Activated CD8-positive, alpha-beta memory T cell treated with anti-CD3 and anti-CD28 coated beads, Interleukin-2, amount 50 U/mL, for 4 hours (primary cell): Measurements from ENCODE around the gene ALS2.
"Not testable (repeated sequence)": the region's sequence is repeated elsewhere in the genome, so short reads cannot be mapped to it uniquely, and the experiment has no call there.

Experiments
- DNase-seq: peaks from one replicate; pipeline ENCODE4 v3.0.0-alpha.2; 2020

Gene ALS2

DNA sequence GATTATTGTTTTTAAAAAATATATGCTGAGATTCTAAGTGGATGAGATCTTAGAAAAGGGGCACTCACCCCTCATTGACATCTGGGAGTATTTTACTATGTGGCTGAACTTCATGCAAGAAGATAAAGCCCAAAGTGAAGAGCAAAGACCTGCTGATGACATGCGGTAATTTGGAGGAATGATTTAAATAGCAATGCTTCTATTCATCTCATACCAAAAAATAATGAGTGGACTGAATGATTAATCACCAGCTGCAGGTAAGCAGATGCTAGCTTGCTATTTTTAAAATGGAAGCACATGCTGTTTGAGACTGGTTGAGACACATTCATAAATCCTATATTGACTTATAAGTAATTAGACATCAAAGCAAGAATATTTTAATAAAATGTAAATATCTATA is 12.9 kb upstream of the ALS2 start:
- DNase-seq: no peak

- no peak for DNase-seq
These were observed 10.3 kb upstream of the ALS2 start for GRCh38 chr2:201790989-201791388.

GRCh38 chr2:201790291-201790690 is 9.6 kb upstream of the ALS2 start:
- no peak for DNase-seq

GRCh38 chr2:201789395-201789794 is 8.7 kb upstream of the ALS2 start:
- DNase-seq: no peak

- no peak for DNase-seq
These were observed 7.6 kb upstream of the ALS2 start for GRCh38 chr2:201788371-201788770.

- DNase-seq: no peak
These were observed 5.7 kb upstream of the ALS2 start for GRCh38 chr2:201786471-201786870.

DNA sequence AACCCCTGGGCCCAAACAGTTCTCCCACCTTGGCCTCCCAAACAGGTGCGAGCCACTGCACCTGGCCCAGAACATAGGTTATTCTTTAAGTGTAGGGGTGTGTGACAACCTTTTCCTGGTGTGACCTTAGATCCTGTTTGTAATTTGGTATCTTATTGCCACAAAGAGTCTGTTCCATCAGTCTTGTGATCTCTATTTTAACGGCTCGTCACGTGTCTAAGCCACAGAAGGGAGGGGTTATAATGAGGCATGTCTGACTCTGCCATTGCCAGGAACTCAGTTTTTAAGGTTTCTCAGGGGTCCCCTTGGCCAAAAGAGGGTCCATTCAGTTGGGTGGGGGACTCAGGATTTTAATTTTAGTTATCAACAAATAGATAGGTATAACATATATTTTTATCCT is 4.4 kb upstream of the ALS2 start:
- DNase-seq: no peak

DNA sequence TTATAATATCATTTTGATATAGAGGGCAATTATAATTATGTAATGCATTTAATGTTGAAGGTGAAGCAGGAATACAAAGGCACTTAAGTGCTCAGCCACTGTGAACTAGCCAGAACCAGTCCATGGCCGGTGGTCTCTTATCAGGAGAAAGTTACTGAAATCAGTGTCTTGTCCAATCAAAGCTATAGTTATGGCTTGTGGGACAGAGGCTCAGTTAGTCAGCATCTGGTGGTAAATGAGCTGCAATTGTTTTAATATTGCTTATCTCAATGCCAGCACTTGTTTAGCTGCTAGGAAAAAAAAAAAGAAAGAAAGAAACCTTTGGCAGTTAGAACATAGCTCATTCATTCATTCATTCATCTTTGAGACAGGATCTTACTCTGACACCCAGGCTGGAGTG is 3.8 kb upstream of the ALS2 start:
- no peak for DNase-seq

DNA sequence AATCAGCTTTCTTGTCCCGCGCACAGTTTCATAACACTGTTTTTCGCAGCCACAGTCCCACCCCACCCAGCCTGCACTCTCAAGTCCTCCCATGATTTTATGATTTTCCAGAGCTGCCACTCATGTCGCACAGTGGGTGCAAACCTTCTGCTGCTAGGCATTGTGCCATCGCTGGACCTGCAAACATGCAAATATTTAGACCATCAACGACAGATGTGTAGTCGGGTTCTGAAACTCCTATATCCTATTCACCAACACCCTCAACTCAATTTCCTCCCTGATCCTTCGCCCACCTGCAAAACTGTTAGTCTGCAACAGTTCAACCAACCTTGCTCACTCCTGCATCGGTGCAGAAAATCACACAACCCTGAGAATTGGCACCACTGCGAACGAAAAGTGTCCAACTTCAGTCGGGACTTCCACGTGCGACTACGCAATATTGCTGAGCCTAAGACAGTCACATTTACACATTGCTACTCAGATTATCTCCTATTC is 871 bp upstream of the ALS2 start:
- no peak for DNase-seq

- no peak for DNase-seq
These were observed 646 bp downstream of the ALS2 start for GRCh38 chr2:201779901-201780673.

DNA sequence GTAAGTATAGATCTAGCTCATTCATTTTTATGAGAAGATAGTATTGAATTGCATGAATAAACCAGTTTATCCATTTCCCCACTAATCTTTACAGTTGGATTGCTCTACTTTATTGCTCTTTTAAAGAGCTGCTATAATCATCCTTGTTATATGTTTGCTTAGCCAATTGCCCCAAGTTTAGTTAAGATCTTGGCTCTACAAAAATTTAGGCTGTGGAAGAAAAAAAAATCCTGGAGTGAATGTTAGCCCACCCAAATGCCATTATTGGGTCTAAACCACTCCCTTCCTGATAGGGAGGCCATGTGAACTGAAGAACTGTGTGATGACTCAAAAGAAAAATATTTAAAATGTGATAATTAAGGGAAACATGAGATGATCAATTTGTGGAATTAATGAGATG is 2.9 kb downstream of the ALS2 start:
- DNase-seq: no peak

- no peak for DNase-seq
These were observed 3.7 kb downstream of the ALS2 start for GRCh38 chr2:201777043-201777442.

DNA sequence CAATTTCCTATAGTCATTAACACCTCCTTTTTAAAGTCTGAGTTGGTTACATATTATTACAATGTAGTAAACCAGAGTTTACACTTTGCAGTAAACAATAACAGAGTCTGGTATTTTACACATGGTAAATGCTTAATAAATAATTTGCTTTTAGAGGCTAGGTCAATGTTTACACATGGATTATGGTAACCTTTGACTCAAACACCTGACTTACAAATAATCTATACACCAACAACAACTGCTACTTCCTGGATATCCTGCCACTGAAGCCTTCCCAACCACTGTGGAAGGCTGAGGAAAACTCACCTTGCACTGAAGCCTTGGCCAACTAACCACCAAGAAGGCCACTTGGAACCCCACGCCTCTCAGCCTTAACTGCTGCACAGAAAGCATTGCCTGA is 5.4 kb downstream of the ALS2 start:
- DNase-seq: no peak

DNA sequence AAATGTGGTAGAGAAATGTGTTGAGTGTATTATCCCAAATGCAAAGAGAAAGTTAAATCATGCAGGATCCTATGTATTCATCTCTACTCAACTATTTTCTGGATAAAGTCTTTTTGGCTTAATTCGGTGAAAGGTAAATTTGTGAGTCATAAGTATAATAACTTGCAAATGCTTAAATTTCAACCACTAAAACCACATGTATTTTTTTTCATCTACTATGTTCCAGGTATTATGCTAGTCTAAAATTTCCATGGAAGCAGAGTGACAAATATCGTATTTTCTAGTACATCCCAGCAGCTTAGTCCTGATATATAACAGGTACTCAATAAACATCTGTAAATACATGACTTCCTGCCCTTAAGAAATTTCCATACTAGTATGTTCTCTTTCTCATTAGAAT is 6.2 kb downstream of the ALS2 start:
- DNase-seq: no peak

GRCh38 chr2:201773990-201774389 is 6.7 kb downstream of the ALS2 start:
- no peak for DNase-seq

DNA sequence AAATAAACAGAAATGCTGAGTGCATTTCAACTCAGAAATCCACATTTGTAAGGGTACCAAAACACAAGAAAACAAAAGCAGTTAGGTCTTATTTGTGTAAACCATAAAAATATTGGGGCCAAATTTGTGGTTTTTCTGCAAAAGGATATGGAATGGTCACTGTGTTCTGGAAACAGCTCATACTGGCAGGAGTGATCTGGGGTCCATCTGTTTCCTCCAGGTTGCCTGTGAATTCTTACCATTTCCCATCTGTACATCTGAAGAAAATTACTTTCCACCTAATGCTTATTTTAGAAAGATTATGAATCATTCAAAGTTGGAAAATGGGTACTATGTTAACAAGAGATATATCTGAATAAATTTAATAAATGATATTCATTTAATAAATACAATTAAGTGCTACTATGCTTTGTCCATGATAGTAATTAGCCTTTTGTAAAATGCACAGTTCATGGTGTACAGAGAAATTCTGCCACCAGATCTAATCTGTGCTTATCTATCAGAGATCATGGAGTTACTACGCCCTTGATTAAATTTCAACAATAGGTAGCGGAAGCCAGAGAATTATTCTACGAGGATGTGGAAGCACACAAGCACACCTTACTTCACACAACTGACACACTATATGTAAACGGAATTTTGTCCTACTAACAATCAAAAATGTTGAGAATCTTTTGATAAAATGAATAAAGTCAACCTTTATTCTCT is 10.9 kb downstream of the ALS2 start:
- no peak for DNase-seq

GRCh38 chr2:201768918-201769317 is 11.8 kb downstream of the ALS2 start:
- DNase-seq: no peak

- DNase-seq: no peak
These were observed 14.9 kb downstream of the ALS2 start for GRCh38 chr2:201765799-201766198.

DNA sequence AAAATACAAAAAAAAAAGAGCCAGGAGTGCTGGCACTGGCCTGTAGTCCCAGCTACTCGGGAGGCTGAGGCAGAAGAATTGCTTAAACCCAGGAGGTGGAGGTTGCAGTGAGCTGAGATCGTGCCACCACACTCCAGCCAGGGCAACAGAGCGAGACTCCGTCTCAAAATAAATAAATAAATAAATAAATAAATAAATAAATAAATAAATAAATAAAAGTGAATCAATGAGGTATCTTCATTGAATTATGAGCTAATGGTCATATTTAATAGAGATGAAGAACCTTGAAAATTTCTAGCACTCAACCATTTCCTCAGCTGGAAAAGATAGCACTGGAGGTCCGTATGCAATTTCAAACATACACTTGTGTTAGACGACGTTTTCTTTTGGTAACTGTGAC is 16.3 kb downstream of the ALS2 start:
- not testable (repeated sequence) for DNase-seq

GRCh38 chr2:201761101-201761500 is 19.6 kb downstream of the ALS2 start:
- no peak for DNase-seq

DNA sequence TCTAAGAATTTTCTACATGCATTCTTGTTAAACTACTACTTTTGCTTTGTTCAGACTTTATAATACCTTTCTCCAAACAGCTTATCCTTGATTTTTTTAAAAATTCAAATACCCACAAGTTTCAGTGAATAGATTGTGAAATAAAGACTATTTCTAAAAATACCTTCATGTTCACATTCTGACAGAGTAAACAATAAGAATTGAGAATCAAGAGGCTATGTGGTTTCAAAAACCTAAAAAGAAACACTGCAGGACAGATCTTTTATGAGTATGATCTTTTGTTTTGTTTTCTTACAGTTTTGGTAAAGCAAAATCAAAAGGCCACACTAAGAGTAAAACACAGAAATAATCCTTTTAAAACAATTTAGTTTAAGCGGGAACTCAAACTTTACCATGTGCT is 21.2 kb downstream of the ALS2 start:
- no peak for DNase-seq

- DNase-seq: no peak
These were observed 21.9 kb downstream of the ALS2 start for GRCh38 chr2:201758873-201759272.

DNA sequence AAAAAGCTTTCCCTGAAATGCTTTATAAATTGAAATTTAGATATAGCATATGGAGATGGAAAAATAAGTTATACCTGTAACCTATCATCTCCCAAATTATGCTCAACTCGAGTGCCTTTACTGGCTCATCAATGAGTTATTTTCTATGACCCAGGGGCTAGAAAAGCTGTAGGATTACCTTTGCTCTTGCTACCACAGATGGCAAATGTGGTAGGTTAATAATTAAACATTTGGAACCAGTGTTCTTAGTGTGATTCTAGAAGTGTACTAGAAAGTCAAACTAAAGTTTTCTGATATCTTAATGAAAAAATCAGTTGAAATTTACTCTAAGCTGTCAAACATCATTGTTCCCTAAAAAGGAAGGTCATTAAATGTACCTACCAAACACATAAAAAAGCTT is 22.5 kb downstream of the ALS2 start:
- no peak for DNase-seq

GRCh38 chr2:201754717-201755415 is 25.9 kb downstream of the ALS2 start:
- no peak for DNase-seq
